PC-3 (cell line): Measurements from ENCODE around the gene EYS.

Experiments
- CTCF ChIP-seq: fragments of 300-600 bp; sonication (generic); conservative IDR thresholded peaks from 2 replicates; pipeline ENCODE4 v1.5.1; 2017; ENCODE audit warnings: antibody characterized with exemption, low read depth, mild to moderate bottlenecking, low read length
- EZH2 ChIP-seq: fragments of 300-600 bp; sonication (generic); IDR thresholded peaks from one replicate; pipeline ENCODE4 v1.6.1; 2017; ENCODE audit warnings: antibody characterized with exemption, mild to moderate bottlenecking, low read length; ENCODE audit not compliant: unreplicated experiment
- EZH2phosphoT487 ChIP-seq: fragments of 300-600 bp; sonication (generic); IDR thresholded peaks from 2 replicates; pipeline ENCODE4 v1.6.1; 2018; ENCODE audit warnings: mild to moderate bottlenecking, antibody characterized with exemption, low read length, borderline replicate concordance

GRCh38 chr6:65149841-65150240 is 557.2 kb downstream of the EYS start:
- TF ChIP-seq CTCF, result no peak
- TF ChIP-seq EZH2, result no peak
- no peak for TF ChIP-seq EZH2phosphoT487
